Keratinocyte (primary cell): Measurements from ENCODE around the gene PPFIBP2. TPM values are rescaled to one million over a fixed set of nuclear protein-coding genes. Genes with fewer than 3 reads are reported as not detected.

Experiments
- DNase-seq: peaks from one replicate; pipeline ENCODE4 v3.0.0-alpha.2; 2011; ENCODE audit warnings: low read depth, missing footprints, low spot score
- FAIRE-seq: peaks from 2 replicates; lab custom pipeline; 2011; peaks lifted over from hg19 to GRCh38; lab: Jason Lieb, UNC
- H2AFZ ChIP-seq: 2 replicates; pipeline ENCODE4 v1.6.0; 2012; ENCODE audit warnings: low read length, control low read depth, inconsistent platforms; ENCODE audit not compliant: control insufficient read depth
- H3K27ac ChIP-seq: 2 replicates; pipeline ENCODE4 v1.5.1; 2011; ENCODE audit warnings: low read length; ENCODE audit not compliant: control insufficient read depth, insufficient read depth
- H3K27me3 ChIP-seq: 3 replicates; pipeline ENCODE4 v1.6.0; 2011; ENCODE audit warnings: low read length; ENCODE audit not compliant: control insufficient read depth, insufficient read depth; ENCODE audit errors: extremely low read depth
- H3K36me3 ChIP-seq, 2 experiments: 2 replicates in 1 of 2; 3 replicates in 1 of 2; pipeline ENCODE4 v1.5.1; 2011; ENCODE audit warnings: low read length in 2 of 2, mild to moderate bottlenecking in 1 of 2; ENCODE audit not compliant: control insufficient read depth in 2 of 2, insufficient read depth in 2 of 2; ENCODE audit errors: extremely low read depth in 1 of 2
- H3K4me1 ChIP-seq: 3 replicates; pipeline ENCODE4 v1.5.1; 2011; ENCODE audit warnings: low read length; ENCODE audit not compliant: control insufficient read depth, insufficient read depth; ENCODE audit errors: extremely low read depth
- H3K4me2 ChIP-seq: 3 replicates; pipeline ENCODE4 v1.6.0; 2011; ENCODE audit warnings: low read depth, low read length; ENCODE audit not compliant: control insufficient read depth, insufficient read depth; ENCODE audit errors: extremely low read depth
- H3K4me3 ChIP-seq, 3 experiments: fragments of 200-600 bp in 1 of 3; sonication (generic) in 1 of 3; 2 replicates in 2 of 3; 3 replicates in 1 of 3; pipeline ENCODE4 v1.5.1; 2011 to 2016; ENCODE audit warnings: low read length in 3 of 3, mild to moderate bottlenecking in 3 of 3, control low read depth in 2 of 3, inconsistent platforms in 1 of 3, low read depth in 1 of 3, mixed read lengths in 1 of 3, mixed run types in 1 of 3, moderate library complexity in 1 of 3; ENCODE audit not compliant: control insufficient read depth in 2 of 3, insufficient read depth in 2 of 3; ENCODE audit errors: extremely low read depth in 1 of 3
- H3K79me2 ChIP-seq: 2 replicates; pipeline ENCODE4 v1.6.0; 2012; ENCODE audit warnings: low read length; ENCODE audit not compliant: control insufficient read depth, insufficient read depth
- H3K9ac ChIP-seq: 3 replicates; pipeline ENCODE4 v1.6.0; 2011; ENCODE audit warnings: low read length; ENCODE audit not compliant: control insufficient read depth, insufficient read depth; ENCODE audit errors: extremely low read depth
- H3K9me1 ChIP-seq: 3 replicates; pipeline ENCODE4 v1.6.0; 2011; ENCODE audit warnings: low read length; ENCODE audit not compliant: control insufficient read depth, insufficient read depth; ENCODE audit errors: extremely low read depth
- H3K9me3 ChIP-seq: 2 replicates; pipeline ENCODE4 v1.5.1; 2012; ENCODE audit warnings: low read depth, low read length; ENCODE audit not compliant: control insufficient read depth
- H4K20me1 ChIP-seq: 3 replicates; pipeline ENCODE4 v1.6.0; 2011; ENCODE audit warnings: low read length; ENCODE audit not compliant: control insufficient read depth, insufficient read depth; ENCODE audit errors: extremely low read depth
- EZH2 ChIP-seq: IDR thresholded peaks from one replicate; pipeline ENCODE4 v1.6.1; 2012; ENCODE audit warnings: inconsistent platforms, mild to moderate bottlenecking, low read length, moderate library complexity
- dilution Hi-C: fragments of 300-500 bp; cut with MboI; formaldehyde crosslinking; loops from one replicate; pipeline ENCODE4 v1.7.0; 2020; ENCODE audit warnings: low sequenced_read_pairs; ENCODE audit not compliant: extremely low pct_ligation_motif_present
- polyA plus RNA-seq, 5 experiments: library from polyadenylated mRNA; depleted of rRNA in 3 of 5; stranded (reverse) in 3 of 5; stranded (forward) in 1 of 5; unstranded in 1 of 5; fragments of >200 nt; gene quantifications; 1 replicate in 1 of 5; 2 replicates in 3 of 5; 3 replicates in 1 of 5; pipeline versions ENCODE4 v1.2.1 to v1.2.3, GENCODE V29; 2011 to 2012; ENCODE audit warnings: missing spikeins in 2 of 5, low read depth in 1 of 5, low replicate concordance in 1 of 5
- TF ChIP-seq, protein P1 (sequence below), 3 experiments: IDR thresholded peaks in 1 of 3; conservative IDR thresholded peaks in 1 of 3; optimal IDR thresholded peaks in 1 of 3; 2 replicates in 2 of 3; 3 replicates in 1 of 3; pipeline versions ENCODE3 to v1.5.1; 2011; ENCODE audit warnings: low read length in 3 of 3, mild to moderate bottlenecking in 3 of 3, moderate library complexity in 2 of 3, control low read depth in 1 of 3, inconsistent platforms in 1 of 3; ENCODE audit not compliant: insufficient read depth in 2 of 3; ENCODE audit errors: extremely low read depth in 1 of 3

PPFIBP2 gene
- polyA plus RNA-seq, 1 donor (not counting 4 experiments of a cell fraction or from before 2014, with no cell fraction given): 11.0 TPM

DNA sequence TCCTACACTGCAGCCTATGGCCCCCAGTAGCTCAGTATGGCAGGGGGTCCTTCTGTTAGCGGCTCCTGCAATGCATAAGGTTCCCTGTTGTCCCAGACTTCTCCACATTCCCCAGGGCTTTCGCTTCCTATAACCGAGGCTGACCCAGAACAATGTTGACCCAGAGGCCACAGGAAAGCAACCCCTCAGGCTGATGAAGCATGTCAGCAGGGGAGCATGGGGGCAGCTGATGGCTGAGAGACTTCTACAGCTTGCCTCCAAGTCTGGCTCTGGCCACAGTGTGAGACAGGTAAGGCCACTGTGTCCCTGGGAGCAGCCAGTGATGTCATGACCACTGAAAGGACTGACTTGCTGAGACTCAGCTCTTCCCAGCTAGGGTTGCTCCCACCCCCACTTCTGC lies 12.5 kb upstream of the PPFIBP2 start:
- Histone ChIP-seq H3K4me1 (no peaks in the 10 kb centered on the region), H3K4me2 (no peak overlapping the region), H3K9me3 (no peaks in the 10 kb centered on the region), H3K9me1 (no peaks in the 10 kb centered on the region), H3K79me2 (no peaks in the 10 kb centered on the region), H3K4me3 (no peak overlapping the region), H3K27ac (no peak overlapping the region), H3K27me3 (no peaks in the 10 kb centered on the region), H3K9ac (no peak overlapping the region), H3K36me3 (peaks cover 0 to 1% of the 10 kb centered on the region in 2 experiments), H2AFZ (no peak overlapping the region), H4K20me1 (no peaks in the 10 kb centered on the region)
- dilution Hi-C loops: no loop called here
- TF ChIP-seq, protein P1, sequence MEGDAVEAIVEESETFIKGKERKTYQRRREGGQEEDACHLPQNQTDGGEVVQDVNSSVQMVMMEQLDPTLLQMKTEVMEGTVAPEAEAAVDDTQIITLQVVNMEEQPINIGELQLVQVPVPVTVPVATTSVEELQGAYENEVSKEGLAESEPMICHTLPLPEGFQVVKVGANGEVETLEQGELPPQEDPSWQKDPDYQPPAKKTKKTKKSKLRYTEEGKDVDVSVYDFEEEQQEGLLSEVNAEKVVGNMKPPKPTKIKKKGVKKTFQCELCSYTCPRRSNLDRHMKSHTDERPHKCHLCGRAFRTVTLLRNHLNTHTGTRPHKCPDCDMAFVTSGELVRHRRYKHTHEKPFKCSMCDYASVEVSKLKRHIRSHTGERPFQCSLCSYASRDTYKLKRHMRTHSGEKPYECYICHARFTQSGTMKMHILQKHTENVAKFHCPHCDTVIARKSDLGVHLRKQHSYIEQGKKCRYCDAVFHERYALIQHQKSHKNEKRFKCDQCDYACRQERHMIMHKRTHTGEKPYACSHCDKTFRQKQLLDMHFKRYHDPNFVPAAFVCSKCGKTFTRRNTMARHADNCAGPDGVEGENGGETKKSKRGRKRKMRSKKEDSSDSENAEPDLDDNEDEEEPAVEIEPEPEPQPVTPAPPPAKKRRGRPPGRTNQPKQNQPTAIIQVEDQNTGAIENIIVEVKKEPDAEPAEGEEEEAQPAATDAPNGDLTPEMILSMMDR (optimal IDR thresholded peaks at IDR 0.05 in 1 of 3, IDR thresholded peaks at IDR 0.05 in 1 of 3, conservative IDR thresholded peaks at IDR 0.05 in 1 of 3; ENCODE audit: extremely low read depth in 1 of 3, insufficient read depth in 2 of 3, low read length in 3 of 3): no peak
- TF ChIP-seq EZH2: no peak
- DNase-seq: no peak
- FAIRE-seq: no peak

DNA sequence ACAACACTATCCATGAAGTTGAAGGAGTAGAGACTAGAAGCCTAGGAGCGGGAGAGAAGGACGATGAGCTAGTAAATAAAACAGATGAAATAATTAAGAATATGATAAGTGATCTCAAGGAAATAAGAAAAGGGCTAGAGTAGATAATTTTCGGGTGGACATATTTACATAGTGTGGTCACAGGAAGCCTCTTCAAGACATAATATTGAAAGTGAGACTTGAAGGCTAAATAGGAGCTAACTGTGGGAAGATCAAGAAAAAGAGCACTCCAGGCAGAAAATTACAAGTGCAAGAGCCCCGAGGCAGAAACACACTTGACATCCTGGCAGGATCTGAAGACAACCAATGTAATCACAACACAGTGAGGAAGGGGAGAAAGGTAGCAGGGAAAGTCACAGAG lies 11.9 kb upstream of the PPFIBP2 start:
- H3K9ac ChIP-seq: no peak overlapping the region
- no peak for FAIRE-seq

More for the DNA sequence above, 11.9 kb upstream of the PPFIBP2 start:
- no peaks in the 10 kb centered on the region for H3K9me1 ChIP-seq
- no peak overlapping the region for H3K4me3 ChIP-seq
- H3K27me3 ChIP-seq: no peaks in the 10 kb centered on the region
- dilution Hi-C loops: no loop called here
- H3K79me2 ChIP-seq: no peaks in the 10 kb centered on the region
- no peak for DNase-seq
- H3K9me3 ChIP-seq: no peaks in the 10 kb centered on the region
- no peak overlapping the region for H2AFZ ChIP-seq
- H3K4me2 ChIP-seq: no peak overlapping the region
- no peak overlapping the region for H3K27ac ChIP-seq
- peaks cover 0 to 1% of the 10 kb centered on the region in 2 experiments for H3K36me3 ChIP-seq
- TF ChIP-seq, protein P1 (optimal IDR thresholded peaks at IDR 0.05 in 1 of 3, IDR thresholded peaks at IDR 0.05 in 1 of 3, conservative IDR thresholded peaks at IDR 0.05 in 1 of 3; ENCODE audit: extremely low read depth in 1 of 3, insufficient read depth in 2 of 3, low read length in 3 of 3): no peak
- no peak for TF ChIP-seq EZH2
- no peaks in the 10 kb centered on the region for H4K20me1 ChIP-seq
- H3K4me1 ChIP-seq: no peaks in the 10 kb centered on the region
